Neural cell (in vitro differentiated cells): Measurements from ENCODE around the gene LOXHD1. TPM values are rescaled to one million over a fixed set of nuclear protein-coding genes. Genes with fewer than 3 reads are reported as not detected.

Experiments used
- H2AFZ ChIP-seq: fragments of 200-600, 300-800 bp; sonication (generic), shearing (Covaris generic); 2 replicates; pipeline ENCODE4 v1.6.0; 2014; ENCODE audit warnings: low read depth, mild to moderate bottlenecking, antibody characterized with exemption, low read length, moderate library complexity
- H3F3A ChIP-seq: fragments of 200-600 bp; shearing (Covaris generic); 2 replicates; pipeline ENCODE4 v1.6.1; 2016; ENCODE audit warnings: mild to moderate bottlenecking, moderate library complexity, mixed read lengths, antibody characterized with exemption, low read length; ENCODE audit not compliant: insufficient read depth, poor library complexity, severe bottlenecking
- H3K27ac ChIP-seq: fragments of 200-600, 300-800 bp; sonication (generic), shearing (Covaris generic); 2 replicates; pipeline ENCODE4 v1.5.1; 2014; ENCODE audit warnings: mild to moderate bottlenecking, low read length, moderate library complexity
- H3K27me3 ChIP-seq: fragments of 300-800, 200-600 bp; sonication (generic), shearing (Covaris generic); 2 replicates; pipeline ENCODE4 v1.6.0; 2014; ENCODE audit warnings: mild to moderate bottlenecking, low read depth, low read length, moderate library complexity; ENCODE audit not compliant: insufficient read depth
- H3K36me3 ChIP-seq: fragments of 300-800, 200-600 bp; sonication (generic), shearing (Covaris generic); 2 replicates; pipeline ENCODE4 v1.5.1; 2014; ENCODE audit warnings: mild to moderate bottlenecking, antibody characterized with exemption, low read length, moderate library complexity; ENCODE audit not compliant: insufficient read depth
- H3K4me2 ChIP-seq: fragments of 300-800, 200-600 bp; sonication (generic), shearing (Covaris generic); 2 replicates; pipeline ENCODE4 v1.6.0; 2014; ENCODE audit warnings: mild to moderate bottlenecking, low read length
- H3K4me3 ChIP-seq: fragments of 300-800, 200-600 bp; sonication (generic), shearing (Covaris generic); 2 replicates; pipeline ENCODE4 v1.5.1; 2014; ENCODE audit warnings: mild to moderate bottlenecking, low read length, moderate library complexity
- H3K79me2 ChIP-seq: fragments of 200-600 bp; shearing (Covaris generic); replicated peaks from 2 replicates; pipeline ENCODE4 v1.6.0; 2014; ENCODE audit warnings: mild to moderate bottlenecking, low read length, moderate library complexity; ENCODE audit not compliant: insufficient read depth
- H3K9ac ChIP-seq: fragments of 300-800, 200-600 bp; sonication (generic), shearing (Covaris generic); 2 replicates; pipeline ENCODE4 v1.6.1; 2016; ENCODE audit warnings: mild to moderate bottlenecking, low read length, mixed read lengths
- H3K9me2 ChIP-seq: fragments of 200-600 bp; shearing (Covaris generic); 2 replicates; pipeline ENCODE4 v1.6.1; 2016; ENCODE audit warnings: mild to moderate bottlenecking, low read length, mixed read lengths; ENCODE audit not compliant: insufficient read depth
- H3K9me3 ChIP-seq: fragments of 200-600, 300-800 bp; sonication (generic), shearing (Covaris generic); 2 replicates; pipeline ENCODE4 v1.6.1; 2016; ENCODE audit warnings: mild to moderate bottlenecking, mixed run types, low read length, moderate library complexity, mixed read lengths
- H4K20me1 ChIP-seq: fragments of 200-600 bp; shearing (Covaris generic); 2 replicates; pipeline ENCODE4 v1.6.1; 2016; ENCODE audit warnings: mild to moderate bottlenecking, mixed run types; ENCODE audit not compliant: insufficient read depth
- CTCF ChIP-seq: fragments of 450-650 bp; IDR thresholded peaks from 2 replicates; pipeline ENCODE4 v1.5.1; 2014; ENCODE audit warnings: antibody characterized with exemption, mild to moderate bottlenecking, moderate library complexity; ENCODE audit not compliant: poor library complexity, severe bottlenecking
- EP300 ChIP-seq: fragments of 450-650 bp; conservative IDR thresholded peaks from 2 replicates; pipeline ENCODE4 v1.6.1; 2014; ENCODE audit warnings: antibody characterized with exemption, mild to moderate bottlenecking, moderate library complexity; ENCODE audit not compliant: poor library complexity, severe bottlenecking
- EZH2 ChIP-seq: fragments of 200-600, 300-800 bp; shearing (Covaris generic), sonication (generic); IDR thresholded peaks from 2 replicates; pipeline ENCODE4 v1.6.1; 2014; ENCODE audit warnings: antibody characterized with exemption, low read length, borderline replicate concordance, mild to moderate bottlenecking; ENCODE audit not compliant: insufficient read depth, poor library complexity, severe bottlenecking
- MXI1 ChIP-seq: fragments of 450-650 bp; conservative IDR thresholded peaks from 2 replicates; pipeline ENCODE4 v1.6.1; 2014; ENCODE audit warnings: antibody characterized with exemption, mild to moderate bottlenecking; ENCODE audit not compliant: poor library complexity, severe bottlenecking
- POLR2AphosphoS5 ChIP-seq: IDR thresholded peaks from 2 replicates; pipeline ENCODE4 v1.6.1; 2012
- RAD21 ChIP-seq: fragments of 450-650 bp; conservative IDR thresholded peaks from 2 replicates; pipeline ENCODE4 v1.6.1; 2014; ENCODE audit warnings: antibody characterized with exemption, mild to moderate bottlenecking, moderate library complexity
- SMC3 ChIP-seq: fragments of 450-650 bp; conservative IDR thresholded peaks from 2 replicates; pipeline ENCODE4 v1.6.1; 2014; ENCODE audit warnings: antibody characterized with exemption, mild to moderate bottlenecking, moderate library complexity; ENCODE audit not compliant: poor library complexity
- TAF1 ChIP-seq: IDR thresholded peaks from 2 replicates; pipeline ENCODE4 v1.6.1; 2012; ENCODE audit warnings: low read depth
- polyA plus RNA-seq: library from polyadenylated mRNA; depleted of rRNA; stranded (reverse); fragments of >200 nt; gene quantifications from 2 replicates; pipeline ENCODE4 v1.2.3, GENCODE V29; 2014
- TF ChIP-seq, protein P1 (sequence below): IDR thresholded peaks from 2 replicates; pipeline ENCODE4 v1.6.1; 2012; ENCODE audit warnings: borderline replicate concordance

Gene LOXHD1
- polyA plus RNA-seq, 1 donor from 2014 or later: not detected

- Histone ChIP-seq H3K27ac (no peak overlapping the region), H3K4me3 (no peak overlapping the region), H3K9me3 (no peaks in the 10 kb centered on the region), H3K36me3 (no peaks in the 10 kb centered on the region), H3F3A (no peaks in the 10 kb centered on the region), H3K4me2 (no peak overlapping the region), H3K9me2 (no peaks in the 10 kb centered on the region), H2AFZ (no peak overlapping the region), H3K9ac (no peak overlapping the region), H3K27me3 (no peaks in the 10 kb centered on the region), H3K79me2 (no peaks in the 10 kb centered on the region), H4K20me1 (no peaks in the 10 kb centered on the region)
- TF ChIP-seq TAF1 (no peak), CTCF (no peak), EZH2 (no peak), RAD21 (no peak), POLR2AphosphoS5 (no peak), SMC3 (no peak), MXI1 (no peak), EP300 (no peak)
- TF ChIP-seq, protein P1, sequence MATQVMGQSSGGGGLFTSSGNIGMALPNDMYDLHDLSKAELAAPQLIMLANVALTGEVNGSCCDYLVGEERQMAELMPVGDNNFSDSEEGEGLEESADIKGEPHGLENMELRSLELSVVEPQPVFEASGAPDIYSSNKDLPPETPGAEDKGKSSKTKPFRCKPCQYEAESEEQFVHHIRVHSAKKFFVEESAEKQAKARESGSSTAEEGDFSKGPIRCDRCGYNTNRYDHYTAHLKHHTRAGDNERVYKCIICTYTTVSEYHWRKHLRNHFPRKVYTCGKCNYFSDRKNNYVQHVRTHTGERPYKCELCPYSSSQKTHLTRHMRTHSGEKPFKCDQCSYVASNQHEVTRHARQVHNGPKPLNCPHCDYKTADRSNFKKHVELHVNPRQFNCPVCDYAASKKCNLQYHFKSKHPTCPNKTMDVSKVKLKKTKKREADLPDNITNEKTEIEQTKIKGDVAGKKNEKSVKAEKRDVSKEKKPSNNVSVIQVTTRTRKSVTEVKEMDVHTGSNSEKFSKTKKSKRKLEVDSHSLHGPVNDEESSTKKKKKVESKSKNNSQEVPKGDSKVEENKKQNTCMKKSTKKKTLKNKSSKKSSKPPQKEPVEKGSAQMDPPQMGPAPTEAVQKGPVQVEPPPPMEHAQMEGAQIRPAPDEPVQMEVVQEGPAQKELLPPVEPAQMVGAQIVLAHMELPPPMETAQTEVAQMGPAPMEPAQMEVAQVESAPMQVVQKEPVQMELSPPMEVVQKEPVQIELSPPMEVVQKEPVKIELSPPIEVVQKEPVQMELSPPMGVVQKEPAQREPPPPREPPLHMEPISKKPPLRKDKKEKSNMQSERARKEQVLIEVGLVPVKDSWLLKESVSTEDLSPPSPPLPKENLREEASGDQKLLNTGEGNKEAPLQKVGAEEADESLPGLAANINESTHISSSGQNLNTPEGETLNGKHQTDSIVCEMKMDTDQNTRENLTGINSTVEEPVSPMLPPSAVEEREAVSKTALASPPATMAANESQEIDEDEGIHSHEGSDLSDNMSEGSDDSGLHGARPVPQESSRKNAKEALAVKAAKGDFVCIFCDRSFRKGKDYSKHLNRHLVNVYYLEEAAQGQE: no peak
These were observed 73.3 kb downstream of the LOXHD1 start for GRCh38 chr18:46583711-46584110.

GRCh38 chr18:46581648-46582047, 75.4 kb downstream of the LOXHD1 start:
- no peak for TF ChIP-seq EZH2
- no peak for TF ChIP-seq MXI1
- TF ChIP-seq EP300: no peak
- no peak for TF ChIP-seq POLR2AphosphoS5
- TF ChIP-seq TAF1: no peak
- TF ChIP-seq, protein P1: no peak
- TF ChIP-seq CTCF: no peak
- TF ChIP-seq RAD21: no peak
- no peak for TF ChIP-seq SMC3
- Histone ChIP-seq H3K27me3 (no peaks in the 10 kb centered on the region), H3K79me2 (no peaks in the 10 kb centered on the region)

More at GRCh38 chr18:46581648-46582047, 75.4 kb downstream of the LOXHD1 start:
- Histone ChIP-seq H3K4me3 (no peak overlapping the region), H3K9ac (no peak overlapping the region), H3F3A (no peaks in the 10 kb centered on the region), H3K36me3 (no peaks in the 10 kb centered on the region), H3K4me2 (no peak overlapping the region), H2AFZ (no peak overlapping the region), H4K20me1 (no peaks in the 10 kb centered on the region), H3K27ac (no peak overlapping the region), H3K9me2 (no peaks in the 10 kb centered on the region), H3K9me3 (no peaks in the 10 kb centered on the region)
